H54 (cell line): ENCODE measurements around the gene TNFSF10.
A peak's percentile ranks its signal among the peaks of the same experiment; 100 is the strongest.

Experiments
- DNase-seq: peaks from one replicate; pipeline ENCODE4 v3.0.0; 2011; ENCODE audit warnings: low spot score, mixed read lengths; ENCODE audit not compliant: insufficient read length
- FAIRE-seq: peaks from 3 replicates; lab custom pipeline; 2011; peaks lifted over from hg19 to GRCh38; lab: Jason Lieb, UNC
- POLR2A ChIP-seq: IDR thresholded peaks from 2 replicates; pipeline ENCODE4 v1.6.1; 2011; ENCODE audit warnings: low read depth, mild to moderate bottlenecking, low read length

TNFSF10 gene

DNA sequence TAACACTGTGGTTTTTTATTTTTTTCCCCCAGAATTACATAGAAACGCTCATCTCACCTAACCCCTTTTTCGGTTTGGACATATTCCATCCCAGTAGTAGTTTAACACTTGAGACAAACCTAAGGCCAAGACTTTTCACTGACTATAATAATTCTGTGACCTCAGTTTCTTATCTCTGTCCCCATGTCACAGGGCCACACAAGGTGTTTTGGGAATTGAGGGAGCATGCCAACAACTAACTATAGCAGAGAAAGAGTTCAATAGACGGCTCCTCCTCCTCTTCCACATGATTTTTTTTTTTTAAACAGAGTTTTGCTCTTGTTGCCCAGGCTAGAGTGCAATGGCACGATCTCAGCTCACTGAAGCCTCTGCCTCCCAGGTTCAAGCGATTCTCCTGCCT, 47.5 kb downstream of the TNFSF10 start:
- TF ChIP-seq POLR2A: no peak
- no peak for FAIRE-seq
- DNase-seq: no peak

DNA sequence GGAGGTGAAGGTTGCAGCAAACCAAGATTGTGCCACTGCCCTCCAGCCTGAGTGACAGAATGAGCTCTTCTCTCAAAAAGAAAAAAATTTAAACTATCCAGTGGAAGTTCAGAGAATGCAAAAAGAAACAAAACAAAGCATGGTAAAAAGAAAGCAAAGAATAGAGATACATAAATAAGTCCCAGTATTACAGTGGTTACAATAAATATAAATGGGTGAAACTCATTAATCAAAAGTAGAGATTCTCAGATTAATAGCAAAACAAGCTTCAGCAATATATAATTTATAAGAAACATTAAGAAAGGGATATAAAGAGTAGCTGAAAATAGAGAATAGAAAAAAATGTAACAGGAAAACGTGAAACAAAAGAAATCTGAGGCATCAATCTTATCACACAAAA, 51.3 kb downstream of the TNFSF10 start:
- no peak for TF ChIP-seq POLR2A
- FAIRE-seq (no peak), DNase-seq (no peak)

DNA sequence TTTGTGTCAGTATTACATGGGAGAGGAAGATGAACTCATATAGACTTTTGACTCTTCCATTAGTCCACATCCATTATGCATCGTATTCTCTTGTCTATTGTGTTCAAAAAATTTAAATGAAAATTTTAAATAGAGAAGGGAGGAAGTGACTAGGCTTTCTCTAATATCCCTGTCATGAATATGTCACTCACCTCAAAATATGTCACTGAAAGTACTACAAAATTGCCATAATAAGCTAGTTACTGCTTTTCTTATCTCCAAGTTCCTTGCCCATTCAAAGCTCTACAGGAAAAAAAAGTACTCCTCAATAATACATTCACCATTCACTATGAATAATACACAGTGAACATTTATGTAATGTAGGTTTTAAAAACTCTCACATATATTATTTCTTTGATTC, 52.6 kb downstream of the TNFSF10 start:
- FAIRE-seq (no peak), DNase-seq (no peak)
- TF ChIP-seq POLR2A: no peak

DNA sequence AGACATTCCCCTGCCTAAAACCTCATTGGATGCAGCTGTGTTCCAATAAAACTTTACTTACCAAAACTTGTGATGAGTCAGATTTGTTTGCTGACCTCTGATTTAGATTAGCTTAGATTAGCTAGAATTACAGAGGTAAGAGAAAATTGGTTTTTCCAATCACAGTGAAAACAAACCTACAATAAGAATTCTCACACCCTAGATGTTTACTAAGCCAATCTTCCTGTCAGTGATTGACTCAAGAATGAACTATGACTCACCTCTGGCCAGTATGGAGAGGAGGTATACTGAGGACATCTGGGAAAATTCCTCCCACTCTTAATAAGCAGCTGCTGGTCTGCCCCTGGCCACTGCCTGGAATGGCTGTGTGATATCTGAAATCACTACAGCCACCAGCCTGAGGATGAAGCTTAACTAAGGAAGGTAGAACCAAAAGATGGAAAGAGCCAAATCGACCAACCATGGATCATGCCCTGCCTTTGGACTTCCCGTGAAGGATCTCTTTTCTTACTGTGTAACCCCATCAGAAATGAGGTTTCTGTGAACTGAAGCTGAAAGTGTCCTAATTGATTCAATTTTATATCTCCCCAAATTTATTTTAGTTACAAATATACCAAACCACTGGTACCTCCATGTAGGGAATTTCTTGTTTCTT, 55.9 kb downstream of the TNFSF10 start:
- TF ChIP-seq POLR2A: no peak
- peak; percentile 94 for FAIRE-seq

DNA sequence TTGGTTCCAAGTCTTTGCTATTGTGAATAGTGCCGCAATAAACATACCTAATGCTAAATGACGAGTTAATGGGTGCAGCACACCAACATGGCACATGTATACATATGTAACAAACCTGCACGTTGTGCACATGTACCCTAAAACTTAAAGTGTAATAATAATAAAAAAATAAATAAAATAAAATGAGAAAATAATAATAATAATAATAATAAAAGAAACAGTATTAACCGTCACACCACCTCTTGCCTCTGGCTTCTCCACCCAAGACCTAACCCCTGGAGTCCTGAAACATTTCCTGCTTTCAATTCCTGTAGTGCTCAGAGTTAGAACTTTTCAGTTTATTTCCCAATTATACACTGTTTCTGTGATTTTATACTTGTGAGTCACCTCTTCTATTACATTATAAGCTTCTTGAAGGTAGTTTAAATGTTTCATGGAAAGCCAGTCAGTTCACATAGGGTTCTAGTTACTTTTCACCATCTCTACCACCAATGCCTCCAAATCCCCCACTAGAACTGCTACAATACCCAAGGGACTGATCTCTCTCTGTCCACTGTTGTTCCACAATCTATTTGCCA, 56.6 kb downstream of the TNFSF10 start:
- DNase-seq: no peak
- FAIRE-seq: no peak
- TF ChIP-seq POLR2A: no peak

More for the DNA sequence above, 55.9 kb downstream of the TNFSF10 start:
- DNase-seq: no peak

DNA sequence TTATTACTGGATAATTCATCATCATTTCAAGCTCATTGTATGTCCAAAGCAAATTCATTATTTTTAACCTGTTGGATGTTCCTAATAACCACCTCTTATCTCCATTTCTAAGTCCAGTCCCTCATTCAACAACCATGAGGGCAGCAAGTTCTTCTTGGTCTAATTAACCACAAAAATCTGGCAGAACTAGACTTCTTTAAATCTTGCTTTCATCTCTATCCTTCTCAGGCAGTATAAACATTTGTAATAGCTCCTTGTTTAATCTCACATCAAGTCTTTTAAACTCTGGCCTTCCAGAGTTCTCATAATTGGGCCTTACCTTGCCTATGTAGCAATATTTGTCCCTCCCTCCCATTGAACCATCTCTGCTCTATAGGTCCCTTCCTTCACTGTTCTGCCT, 57.9 kb downstream of the TNFSF10 start:
- DNase-seq (no peak), FAIRE-seq (no peak)
- no peak for TF ChIP-seq POLR2A

DNA sequence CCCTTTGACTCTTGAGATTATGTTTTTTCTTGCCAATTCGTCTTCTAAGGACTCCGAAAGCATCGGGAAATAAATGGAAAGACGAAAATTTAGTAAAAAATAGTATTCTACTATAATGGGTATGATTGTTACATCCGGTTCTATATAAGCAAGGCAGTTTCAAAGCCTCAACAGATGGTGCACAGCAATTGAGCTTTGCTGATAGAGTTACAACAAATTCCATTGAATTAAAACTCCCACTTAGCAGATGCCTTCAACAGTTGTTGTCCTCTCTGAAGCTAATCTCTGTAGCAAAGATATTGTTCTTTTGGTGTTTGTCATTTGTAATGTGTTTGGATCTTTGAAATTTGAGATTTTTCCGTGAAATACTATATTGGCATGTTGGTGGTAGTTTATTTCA, 58.9 kb downstream of the TNFSF10 start:
- TF ChIP-seq POLR2A: no peak
- no peak for DNase-seq
- FAIRE-seq: no peak

DNA sequence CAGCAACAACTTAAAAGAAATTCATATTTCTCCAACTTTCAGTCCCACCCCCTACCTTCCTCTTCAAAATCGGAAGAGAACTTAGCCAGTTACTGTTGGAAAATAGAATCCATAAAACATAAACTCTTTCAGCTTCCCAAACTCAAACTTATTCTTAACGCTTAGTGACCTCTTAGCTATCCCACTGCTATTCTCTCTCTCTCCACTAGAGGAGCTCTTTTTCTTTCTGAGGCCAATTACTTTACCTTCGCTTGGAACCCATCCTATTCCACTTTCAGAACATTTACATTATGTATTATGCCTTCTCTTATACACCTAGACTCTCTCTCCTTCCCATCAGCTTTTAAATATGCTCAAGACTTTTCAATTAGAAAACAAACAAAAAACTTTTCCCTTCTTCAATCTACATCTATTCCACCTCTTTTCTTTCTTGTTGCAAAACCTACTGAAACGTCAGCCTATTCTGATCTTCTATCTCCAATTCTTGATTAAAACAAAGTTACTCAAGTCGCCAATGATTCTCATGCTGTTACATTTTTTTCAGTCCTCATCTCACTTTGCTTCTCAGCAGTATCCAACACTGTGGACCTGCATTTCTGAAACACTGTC, 61.6 kb downstream of the TNFSF10 start:
- FAIRE-seq (peak; percentile 91), DNase-seq (no peak)
- TF ChIP-seq POLR2A: no peak

DNA sequence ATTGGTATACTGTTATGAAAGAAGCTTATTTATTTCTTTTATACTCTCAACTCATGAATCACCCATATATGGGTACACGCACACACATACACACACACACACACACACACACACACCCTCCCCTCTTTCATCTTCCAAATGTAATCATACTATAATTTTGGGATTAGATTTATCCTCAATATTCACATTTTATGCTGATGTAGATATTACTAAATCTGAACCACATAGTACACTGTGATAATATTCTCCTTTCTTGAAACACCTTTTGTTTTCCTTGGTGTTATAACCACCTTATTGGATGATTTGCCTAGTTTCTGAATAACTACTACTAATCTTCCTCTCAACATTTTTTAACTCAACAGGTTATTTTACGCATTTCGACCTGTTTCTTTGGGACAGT, 66.8 kb downstream of the TNFSF10 start:
- no peak for FAIRE-seq
- DNase-seq: no peak
- no peak for TF ChIP-seq POLR2A
